Measurements from ENCODE around the gene SLC45A2.

Gene SLC45A2

DNA sequence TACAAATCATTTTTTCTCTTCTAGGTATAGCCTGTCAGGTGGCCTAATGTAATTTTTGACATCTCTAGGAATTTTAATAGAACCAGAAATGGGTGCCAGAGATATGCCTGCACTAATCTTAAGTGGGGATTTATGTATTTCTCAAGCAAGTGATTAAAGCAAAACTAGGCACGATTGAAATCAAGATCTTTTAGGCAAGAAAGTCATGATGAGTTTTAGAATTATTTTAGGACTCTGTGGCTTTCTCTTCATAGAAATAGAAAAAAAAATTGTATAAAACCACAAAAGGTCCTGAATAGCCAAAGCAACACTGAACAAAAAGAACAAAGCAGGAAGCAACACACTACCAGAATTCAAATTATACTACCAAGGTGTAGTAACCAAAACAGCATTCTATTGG lies 24.3 kb upstream of the SLC45A2 start:
- DNase-seq (ENCODE audit: extremely low spot score), result no peak
- TF ChIP-seq FOXK2 (IDR thresholded peaks at IDR 0.05) (no peak), TARDBP (IDR thresholded peaks at IDR 0.05) (no peak), PKNOX1 (IDR thresholded peaks at IDR 0.05) (no peak), HDGF (IDR thresholded peaks at IDR 0.05; ENCODE audit: borderline replicate concordance) (no peak), BHLHE40 (IDR thresholded peaks at IDR 0.05; ENCODE audit: borderline replicate concordance) (no peak)
- ChIA-PET CTCF (no interaction called here), POLR2A (interaction anchor here (0.8 to 2.0 kb wide), 9 partner anchors 8 to 116 kb away, joined by 3 to 10 read pairs (median 5); no protein-coding TSS in a partner anchor)

GRCh38 chr5:34007621-34008600 lies 23.4 kb upstream of the SLC45A2 start, which contains the start of gene AMACR:
Gene AMACR (minus strand): TSS chr5:34008050. CDS start chr5:34008019, 31 bp downstream.
- DNase-seq (ENCODE audit: extremely low spot score), result peak; percentile 88
- TF ChIP-seq PKNOX1 (IDR thresholded peaks at IDR 0.05), result no peak
- no peak for TF ChIP-seq FOXK2 (IDR thresholded peaks at IDR 0.05)
- TF ChIP-seq L3MBTL2 (conservative IDR thresholded peaks at IDR 0.05), result peak; percentile 47
- no peak for TF ChIP-seq TARDBP (IDR thresholded peaks at IDR 0.05)
- POLR2A ChIA-PET, result interaction anchor here (0.8 to 2.0 kb wide), 11 partner anchors 8 to 116 kb away, joined by 3 to 10 read pairs (median 5); no protein-coding TSS in a partner anchor
- CTCF ChIA-PET, result interaction anchor here (0.6 kb wide), 1 partner anchor 585 kb away, joined by 3 read pairs; no protein-coding TSS in a partner anchor

DNA sequence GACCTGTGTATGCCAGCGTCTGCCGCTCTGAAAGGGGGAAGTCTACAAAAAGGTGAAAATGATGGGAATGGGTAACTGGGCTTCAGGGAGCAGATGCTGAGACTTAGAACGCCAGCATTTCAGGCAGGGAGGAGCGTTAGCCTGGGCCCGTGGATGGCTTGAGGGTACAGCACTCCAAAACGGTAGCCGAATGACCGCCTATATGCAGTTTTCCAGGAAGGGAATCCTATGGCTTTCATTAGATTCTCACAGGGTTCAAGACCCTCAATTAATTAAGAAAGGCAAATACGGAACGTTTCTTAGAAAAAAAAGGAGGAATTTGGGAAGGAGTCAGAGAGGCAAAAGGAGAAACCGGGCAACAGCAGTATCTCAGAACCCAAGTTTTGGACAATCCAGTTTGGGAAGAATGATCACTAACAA lies 22.7 kb upstream of the SLC45A2 start:
- no peak for TF ChIP-seq HDGF (IDR thresholded peaks at IDR 0.05; ENCODE audit: borderline replicate concordance)
- TF ChIP-seq FOXM1 (IDR thresholded peaks at IDR 0.05; ENCODE audit: borderline replicate concordance), result no peak
- TF ChIP-seq ARNT (IDR thresholded peaks at IDR 0.05), result no peak
- no peak for TF ChIP-seq ELF4 (IDR thresholded peaks at IDR 0.05)
- TF ChIP-seq NFRKB (IDR thresholded peaks at IDR 0.05), result no peak
- no peak for TF ChIP-seq L3MBTL2 (conservative IDR thresholded peaks at IDR 0.05)
- no peak for TF ChIP-seq SUZ12 (IDR thresholded peaks at IDR 0.05)
- TF ChIP-seq CTBP1 (IDR thresholded peaks at IDR 0.05; ENCODE audit: borderline replicate concordance), result no peak
- no peak for TF ChIP-seq FOXK2 (IDR thresholded peaks at IDR 0.05)
- TF ChIP-seq PKNOX1 (IDR thresholded peaks at IDR 0.05), result no peak
- no peak for TF ChIP-seq TARDBP (IDR thresholded peaks at IDR 0.05)
- TF ChIP-seq SP1 (IDR thresholded peaks at IDR 0.05), result no peak
- TF ChIP-seq ZNF384 (IDR thresholded peaks at IDR 0.05), result no peak
- TF ChIP-seq FOXA1 (IDR thresholded peaks at IDR 0.05), result no peak
- TF ChIP-seq BHLHE40 (IDR thresholded peaks at IDR 0.05; ENCODE audit: borderline replicate concordance), result no peak
- no peak for TF ChIP-seq LEF1 (IDR thresholded peaks at IDR 0.05; ENCODE audit: borderline replicate concordance)
- CTCF ChIA-PET, result interaction anchor here (0.6 kb wide), 1 partner anchor 585 kb away, joined by 3 read pairs; no protein-coding TSS in a partner anchor
- no peak for DNase-seq (ENCODE audit: extremely low spot score)
- POLR2A ChIA-PET, result interaction anchor here (1.1 to 2.0 kb wide), 7 partner anchors 8 to 42 kb away, joined by 4 to 10 read pairs (median 6); no protein-coding TSS in a partner anchor

GRCh38 chr5:34005681-34006080 lies 21.2 kb upstream of the SLC45A2 start:
- no peak for TF ChIP-seq BHLHE40 (IDR thresholded peaks at IDR 0.05; ENCODE audit: borderline replicate concordance)
- no peak for TF ChIP-seq SUZ12 (IDR thresholded peaks at IDR 0.05)
- no peak for TF ChIP-seq CTBP1 (IDR thresholded peaks at IDR 0.05; ENCODE audit: borderline replicate concordance)
- no peak for DNase-seq (ENCODE audit: extremely low spot score)
- POLR2A ChIA-PET, result no interaction called here
- CTCF ChIA-PET, result no interaction called here

- DNase-seq (ENCODE audit: extremely low spot score), result no peak
- POLR2A ChIA-PET, result no interaction called here
- TF ChIP-seq ARNT (IDR thresholded peaks at IDR 0.05), result no peak
- TF ChIP-seq ELF4 (IDR thresholded peaks at IDR 0.05), result no peak
- TF ChIP-seq NFRKB (IDR thresholded peaks at IDR 0.05), result no peak
- CTCF ChIA-PET, result no interaction called here
These were observed 20.7 kb upstream of the SLC45A2 start for GRCh38 chr5:34005211-34005610.

DNA sequence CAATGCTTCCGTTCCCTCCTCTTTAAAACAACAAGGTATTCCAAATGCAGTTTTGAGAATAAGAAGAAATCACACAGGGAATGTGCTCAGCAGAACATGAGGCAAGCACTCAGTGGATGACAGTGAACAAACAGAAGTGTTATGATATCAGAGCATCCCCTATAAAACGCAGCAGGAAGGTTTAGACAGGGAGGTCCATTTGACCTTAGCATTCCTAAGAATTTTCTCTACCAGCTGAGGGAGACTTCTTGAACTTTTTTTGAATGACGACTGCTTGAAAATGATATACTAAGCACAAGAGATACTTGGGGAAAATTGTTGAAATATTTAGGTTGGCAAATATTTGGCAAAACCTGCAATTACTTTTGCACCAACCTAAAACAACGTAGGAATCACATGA lies 19.4 kb upstream of the SLC45A2 start:
- DNase-seq (ENCODE audit: extremely low spot score), result no peak
- ChIA-PET POLR2A (no interaction called here), CTCF (no interaction called here)
- TF ChIP-seq NFRKB (IDR thresholded peaks at IDR 0.05), result no peak
- TF ChIP-seq ARNT (IDR thresholded peaks at IDR 0.05), result no peak
- no peak for TF ChIP-seq FOXA1 (IDR thresholded peaks at IDR 0.05)
- no peak for TF ChIP-seq HDGF (IDR thresholded peaks at IDR 0.05; ENCODE audit: borderline replicate concordance)
- no peak for TF ChIP-seq ELF4 (IDR thresholded peaks at IDR 0.05)
- TF ChIP-seq BHLHE40 (IDR thresholded peaks at IDR 0.05; ENCODE audit: borderline replicate concordance), result no peak
- no peak for TF ChIP-seq TARDBP (IDR thresholded peaks at IDR 0.05)
- no peak for TF ChIP-seq SUZ12 (IDR thresholded peaks at IDR 0.05)
- no peak for TF ChIP-seq LEF1 (IDR thresholded peaks at IDR 0.05; ENCODE audit: borderline replicate concordance)
- no peak for TF ChIP-seq FOXK2 (IDR thresholded peaks at IDR 0.05)

All from HEK293T (cell line).